OCI-LY7 (cell line): Measurements from ENCODE around the gene MGRN1. TPM values are rescaled to one million over a fixed set of nuclear protein-coding genes. Genes with fewer than 3 reads are reported as not detected.

Experiments
- BruUV-seq: library from RNA; stranded (reverse); fragments of 400-500 nt; replicated peaks from 2 replicates; lab custom pipeline; 2021; lab: Mats Ljungman, UMichigan
- CTCF ChIA-PET: fragments of 300-600 bp; sonication (Branson Sonifier 250); formaldehyde crosslinking; loops from one replicate; lab custom pipeline; 2022; ENCODE audit warnings: antibody characterized with exemption; ENCODE audit not compliant: unreplicated experiment; lab: Charles Lee
- POLR2A ChIA-PET: fragments of 300-600 bp; sonication (Branson Sonifier 250); formaldehyde crosslinking; loops from one replicate; lab custom pipeline; 2022; ENCODE audit warnings: antibody characterized with exemption; lab: Charles Lee
- DNase-seq: peaks from one replicate; pipeline ENCODE4 v3.0.0-alpha.2; 2015; ENCODE audit warnings: low spot score
- H2AFZ ChIP-seq: fragments of 200-600 bp; sonication (generic), shearing (Covaris generic); 2 replicates; pipeline ENCODE4 v1.6.1; 2014; ENCODE audit warnings: mild to moderate bottlenecking, antibody characterized with exemption, low read length, moderate library complexity
- H3K27ac ChIP-seq: fragments of 200-600 bp; sonication (generic); 2 replicates; pipeline ENCODE4 v1.5.1; 2014; ENCODE audit warnings: mixed run types, low read depth, mild to moderate bottlenecking, moderate library complexity, low read length, inconsistent platforms; ENCODE audit not compliant: poor library complexity, severe bottlenecking
- H3K36me3 ChIP-seq: fragments of 200-600 bp; sonication (generic); 2 replicates; pipeline ENCODE4 v1.6.1; 2014; ENCODE audit warnings: mild to moderate bottlenecking, antibody characterized with exemption, low read length, moderate library complexity, mixed read lengths; ENCODE audit not compliant: insufficient read depth
- H3K4me1 ChIP-seq: fragments of 200-600 bp; sonication (generic); 2 replicates; pipeline ENCODE4 v1.5.1; 2014; ENCODE audit warnings: mild to moderate bottlenecking, low read length; ENCODE audit not compliant: insufficient read depth, poor library complexity, severe bottlenecking
- H3K4me2 ChIP-seq: fragments of 200-600 bp; sonication (generic); 2 replicates; pipeline ENCODE4 v1.6.1; 2014; ENCODE audit warnings: mild to moderate bottlenecking, low read length
- H3K4me3 ChIP-seq: fragments of 200-600 bp; sonication (generic); 2 replicates; pipeline ENCODE4 v1.5.1; 2014; ENCODE audit warnings: mild to moderate bottlenecking, low read depth, low read length; ENCODE audit not compliant: poor library complexity, severe bottlenecking
- H3K79me2 ChIP-seq: fragments of 200-600 bp; sonication (generic); 2 replicates; pipeline ENCODE4 v1.6.1; 2016; ENCODE audit warnings: low read depth, mild to moderate bottlenecking, low read length, moderate library complexity, mixed read lengths; ENCODE audit not compliant: insufficient read depth
- H3K9me2 ChIP-seq: fragments of 200-600 bp; sonication (generic); 2 replicates; pipeline ENCODE4 v1.6.1; 2016; ENCODE audit warnings: mild to moderate bottlenecking, low read length, mixed read lengths; ENCODE audit not compliant: insufficient read depth
- H3K9me3 ChIP-seq: fragments of 200-600 bp; sonication (generic); 2 replicates; pipeline ENCODE4 v1.6.1; 2014; ENCODE audit warnings: mild to moderate bottlenecking, mixed run types, low read length, mixed read lengths
- H4K20me1 ChIP-seq: fragments of 200-600 bp; sonication (generic); 2 replicates; pipeline ENCODE4 v1.6.1; 2014; ENCODE audit warnings: mild to moderate bottlenecking, antibody characterized with exemption, low read length, moderate library complexity, mixed read lengths; ENCODE audit not compliant: insufficient read depth
- CTCF ChIP-seq: fragments of 200-600 bp; sonication (generic); conservative IDR thresholded peaks from 2 replicates; pipeline ENCODE4 v1.5.1; 2014; ENCODE audit warnings: mild to moderate bottlenecking, antibody characterized with exemption, low read length, moderate library complexity, mixed read lengths
- EZH2phosphoT487 ChIP-seq: fragments of 200-600 bp; sonication (generic); IDR thresholded peaks from 2 replicates; pipeline ENCODE4 v1.6.1; 2018; ENCODE audit warnings: low read depth, borderline replicate concordance, mild to moderate bottlenecking, mixed run types, antibody characterized with exemption, low read length, moderate library complexity, mixed read lengths
- intact Hi-C: fragments of 100-400 bp; cut with micrococcal nuclease; formaldehyde crosslinking; loops from one replicate; pipeline ENCODE4 v1.10.0; 2022; ENCODE audit not compliant: unreplicated experiment
- total RNA-seq, 2 experiments: library from RNA; depleted of rRNA in 1 of 2; stranded (reverse); fragments of >200 nt in 1 of 2; shearing (Covaris generic) in 1 of 2; gene quantifications; 2 replicates each; pipeline ENCODE4 v1.2.3, GENCODE V29; 2014 to 2022

The MGRN1 gene
- total RNA-seq, 2 experiments from 2014 or later = 14.1 to 43.1 TPM

DNA sequence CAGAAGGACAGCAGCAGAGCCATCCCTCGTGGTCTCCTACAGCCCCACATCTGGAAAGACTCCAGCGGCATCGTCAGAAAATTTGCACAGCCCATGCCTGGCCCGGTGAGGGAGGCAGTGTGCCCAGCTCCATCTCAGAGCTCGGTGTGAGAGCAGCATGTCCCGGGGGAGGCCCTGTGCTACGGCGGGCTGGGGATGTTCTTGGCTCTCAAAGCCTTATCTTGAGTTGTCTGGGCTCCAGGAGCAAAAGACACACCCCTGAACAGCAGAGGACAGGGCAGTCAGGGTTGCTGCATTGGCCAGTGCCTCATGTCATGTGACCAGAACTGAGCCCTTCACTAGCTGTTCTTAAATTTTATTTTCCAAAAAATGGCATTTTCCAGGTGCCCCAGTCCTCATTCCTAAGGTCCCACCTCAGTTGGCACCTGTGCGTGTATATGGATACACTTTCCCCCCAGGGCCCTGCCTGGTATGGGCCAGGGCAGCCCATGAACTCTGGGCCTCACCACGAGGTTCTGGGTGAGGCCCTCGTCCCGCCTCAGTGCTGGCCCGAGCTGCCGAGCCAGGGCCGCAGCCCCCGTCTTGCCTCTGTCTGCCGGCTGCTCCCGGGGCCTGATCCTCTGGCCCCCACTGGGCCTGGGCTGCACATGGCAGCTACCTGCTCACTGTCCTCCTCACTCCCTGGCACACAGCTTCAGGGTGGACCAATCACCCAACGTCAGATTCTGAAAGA is 71.7 kb downstream of the MGRN1 start:
- intact Hi-C loops = no loop called here
- Histone ChIP-seq H3K4me3 (no peak overlapping the region), H3K9me3 (no peaks in the 10 kb centered on the region), H3K9me2 (no peaks in the 10 kb centered on the region), H4K20me1 (0 out of 2 replicates have a peak, but pooled peaks cover 4% of the 10 kb centered on the region), H3K4me2 (no peak overlapping the region), H3K36me3 (peaks cover 45% of the 10 kb centered on the region; the same call in 1 of the 2 replicates), H3K4me1 (peaks cover 12% of the 10 kb centered on the region), H3K27ac (no peak overlapping the region), H2AFZ (no peak overlapping the region), H3K79me2 (no peaks in the 10 kb centered on the region)
- no peak for DNase-seq
- TF ChIP-seq CTCF (no peak), EZH2phosphoT487 (no peak)
- ChIA-PET POLR2A (no interaction called here), CTCF (interaction anchor here (0.5 to 0.6 kb wide), 2 partner anchors 107 to 343 kb away, joined by 3 read pairs; no protein-coding TSS in a partner anchor)
- BruUV-seq = no TSS peak

GRCh38 chr16:4696905-4697847 is 72.5 kb downstream of the MGRN1 start:
- H3K4me3 ChIP-seq = no peak overlapping the region
- no peaks in the 10 kb centered on the region for H3K9me3 ChIP-seq
- TF ChIP-seq EZH2phosphoT487 = no peak
- 0 out of 2 replicates have a peak, but pooled peaks cover 4% of the 10 kb centered on the region for H4K20me1 ChIP-seq
- H3K9me2 ChIP-seq = no peaks in the 10 kb centered on the region
- H3K79me2 ChIP-seq = no peaks in the 10 kb centered on the region
- peaks cover 54% of the 10 kb centered on the region; the same call in 1 of the 2 replicates for H3K36me3 ChIP-seq
- POLR2A ChIA-PET = no interaction called here
- no peak for DNase-seq
- no peak overlapping the region for H3K27ac ChIP-seq
- BruUV-seq = no TSS peak
- intact Hi-C loops = no loop called here
- CTCF ChIA-PET = no interaction called here
- no peak overlapping the region for H3K4me2 ChIP-seq
- peaks cover 12% of the 10 kb centered on the region for H3K4me1 ChIP-seq
- H2AFZ ChIP-seq = no peak overlapping the region

DNA sequence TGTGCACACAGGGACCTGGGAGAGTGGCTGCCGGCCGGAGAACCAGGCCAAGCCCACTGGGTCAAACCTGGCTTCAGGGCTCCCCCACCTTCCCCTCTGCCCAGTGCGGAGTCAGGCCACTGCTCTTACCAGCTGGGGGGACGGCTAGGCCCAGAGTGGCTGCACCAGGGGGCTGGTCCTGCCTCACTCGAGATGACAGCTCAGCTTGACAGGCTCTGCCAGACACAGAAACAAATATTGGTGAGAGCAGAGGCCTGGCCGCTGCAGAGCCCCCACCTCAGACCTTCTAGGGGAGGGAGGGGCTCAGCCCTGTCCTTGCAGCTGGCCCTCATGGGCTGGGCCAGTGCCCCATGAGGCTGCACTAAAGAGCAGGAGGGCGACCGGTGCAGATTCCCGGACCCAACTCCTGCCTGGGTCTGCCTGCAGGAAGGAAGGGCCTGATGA is 73.2 kb downstream of the MGRN1 start:
- Histone ChIP-seq H3K4me1 (peaks cover 9% of the 10 kb centered on the region), H3K4me2 (no peak overlapping the region), H3K27ac (no peak overlapping the region), H3K9me3 (no peaks in the 10 kb centered on the region), H3K4me3 (no peak overlapping the region), H2AFZ (no peak overlapping the region), H4K20me1 (0 out of 2 replicates have a peak, but pooled peaks cover 4% of the 10 kb centered on the region), H3K9me2 (no peaks in the 10 kb centered on the region), H3K79me2 (no peaks in the 10 kb centered on the region), H3K36me3 (peaks cover 56% of the 10 kb centered on the region; the same call in 1 of the 2 replicates)
- no peak for DNase-seq
- ChIA-PET CTCF (no interaction called here), POLR2A (no interaction called here)
- TF ChIP-seq CTCF (no peak), EZH2phosphoT487 (no peak)
- intact Hi-C loops = no loop called here
- BruUV-seq = no TSS peak
